IPS-15b (cell line): ENCODE measurements around the gene NLRP2B.
"Not testable (repeated sequence)": the region's sequence is repeated elsewhere in the genome, so short reads cannot be mapped to it uniquely, and the experiment has no call there.

Experiments
- H3K27me3 ChIP-seq: one replicate; pipeline ENCODE4 v1.6.1; 2013; ENCODE audit warnings: low read length; ENCODE audit not compliant: control insufficient read depth, insufficient read depth
- H3K36me3 ChIP-seq: one replicate; pipeline ENCODE4 v1.6.1; 2013; ENCODE audit warnings: low read length; ENCODE audit not compliant: control insufficient read depth, insufficient read depth
- H3K4me1 ChIP-seq: one replicate; pipeline ENCODE4 v1.6.1; 2013; ENCODE audit warnings: mild to moderate bottlenecking, low read length; ENCODE audit not compliant: control insufficient read depth, insufficient read depth
- H3K4me3 ChIP-seq: one replicate; pipeline ENCODE4 v1.5.1; 2013; ENCODE audit warnings: low read depth, low read length
- H3K9ac ChIP-seq: one replicate; pipeline ENCODE4 v1.6.1; 2013; ENCODE audit warnings: low read depth, mild to moderate bottlenecking, low read length
- H3K9me3 ChIP-seq: one replicate; pipeline ENCODE4 v1.6.1; 2013; ENCODE audit warnings: mild to moderate bottlenecking, low read length; ENCODE audit not compliant: control insufficient read depth, insufficient read depth

NLRP2B gene

GRCh38 chrX:57651169-57651919, 28.7 kb downstream of the NLRP2B start:
- no peak overlapping the region for H3K4me3 ChIP-seq

GRCh38 chrX:57647020-57647419, 33.0 kb downstream of the NLRP2B start:
- peaks cover 9% of the 10 kb centered on the region for H3K4me1 ChIP-seq
- H3K27me3 ChIP-seq: no peaks in the 10 kb centered on the region
- no peak overlapping the region for H3K4me3 ChIP-seq
- no peaks in the 10 kb centered on the region for H3K36me3 ChIP-seq
- no peak overlapping the region for H3K9ac ChIP-seq
- H3K9me3 ChIP-seq: no peaks in the 10 kb centered on the region

More at GRCh38 chrX:57651169-57651919, 28.7 kb downstream of the NLRP2B start:
- no peak overlapping the region for H3K9ac ChIP-seq
- H3K9me3 ChIP-seq: peaks cover 9% of the 10 kb centered on the region
- H3K4me1 ChIP-seq: peaks cover 9% of the 10 kb centered on the region
- H3K36me3 ChIP-seq: no peaks in the 10 kb centered on the region
- no peaks in the 10 kb centered on the region for H3K27me3 ChIP-seq

- no peaks in the 10 kb centered on the region for H3K36me3 ChIP-seq
- H3K9ac ChIP-seq: no peak overlapping the region
- no peaks in the 10 kb centered on the region for H3K9me3 ChIP-seq
- no peak overlapping the region for H3K4me3 ChIP-seq
- no peaks in the 10 kb centered on the region for H3K27me3 ChIP-seq
- H3K4me1 ChIP-seq: peaks cover 3% of the 10 kb centered on the region
Measured at GRCh38 chrX:57643698-57644097, 36.4 kb downstream of the NLRP2B start.

- Histone ChIP-seq H3K27me3 (no peaks in the 10 kb centered on the region), H3K9me3 (no peaks in the 10 kb centered on the region), H3K4me3 (no peak overlapping the region), H3K36me3 (no peaks in the 10 kb centered on the region), H3K4me1 (no peaks in the 10 kb centered on the region), H3K9ac (no peak overlapping the region)
Measured at GRCh38 chrX:57641338-57641737, 38.7 kb downstream of the NLRP2B start.

GRCh38 chrX:57640674-57641016, 39.4 kb downstream of the NLRP2B start:
- Histone ChIP-seq H3K27me3 (no peaks in the 10 kb centered on the region), H3K9ac (no peak overlapping the region), H3K4me1 (no peaks in the 10 kb centered on the region), H3K9me3 (peaks cover 3% of the 10 kb centered on the region), H3K36me3 (no peaks in the 10 kb centered on the region), H3K4me3 (no peak overlapping the region)

GRCh38 chrX:57629438-57629837, 50.6 kb downstream of the NLRP2B start:
- not testable (repeated sequence) for H3K9me3 ChIP-seq, H3K4me1 ChIP-seq, H3K27me3 ChIP-seq, H3K36me3 ChIP-seq, H3K4me3 ChIP-seq, H3K9ac ChIP-seq
